Subcutaneous preadipocyte (primary cell): ENCODE measurements around the gene SYTL3. TPM values are rescaled to one million over a fixed set of nuclear protein-coding genes. Genes with fewer than 3 reads are reported as not detected.

Experiments used
- small RNA-seq: library from RNA; depleted of rRNA; stranded (forward); fragments of <200 nt; gene quantifications from one replicate; pipeline ENCODE3, GENCODE V24; 2012
- total RNA-seq: library from RNA; depleted of rRNA; stranded (reverse); fragments of >200 nt; gene quantifications from 2 replicates; pipeline ENCODE4 v1.2.3, GENCODE V29; 2012

SYTL3 gene
- total RNA-seq: 0.37 and 1.6 TPM in 2 replicates

GRCh38 chr6:158649289-158650143 lies at the start of gene SYTL3:
Gene SYTL3, plus strand, starts transcription at chr6:158650054. Its CDS starts 13,215 bp downstream, at chr6:158663269.

GRCh38 chr6:158644231-158645063 lies 5.4 kb upstream of the SYTL3 start, which contains the start of gene DYNLT1:
Gene DYNLT1, minus strand, starts transcription at chr6:158644743. Its CDS starts 35 bp downstream, at chr6:158644708.

Small RNA genes within 50 kb of the gene (small RNA-seq; reads per million reads assigned to genes)
- gene MIR3918: not detected
- not detected for gene MIR7161

Other genes starting within 250 kb of the SYTL3 start
- gene TMEM181, start 90.0 kb upstream of the SYTL3 start, total RNA-seq: 29.0 and 37.9 TPM in 2 replicates
- gene DYNLT1, start 5.3 kb upstream of the SYTL3 start, total RNA-seq: 34.0 and 50.0 TPM in 2 replicates
- gene EZR, start 169.3 kb downstream of the SYTL3 start, total RNA-seq: 17.3 and 46.1 TPM in 2 replicates